NCI-H345 (cell line): ENCODE data around the gene ABCC12.
"Not testable (repeated sequence)": the region's sequence is repeated elsewhere in the genome, so short reads cannot be mapped to it uniquely, and the experiment has no call there.

Experiments used
- DNase-seq: peaks from one replicate; lab custom pipeline; 2025; lab: John Stamatoyannopoulos, UW

ABCC12 gene

DNA sequence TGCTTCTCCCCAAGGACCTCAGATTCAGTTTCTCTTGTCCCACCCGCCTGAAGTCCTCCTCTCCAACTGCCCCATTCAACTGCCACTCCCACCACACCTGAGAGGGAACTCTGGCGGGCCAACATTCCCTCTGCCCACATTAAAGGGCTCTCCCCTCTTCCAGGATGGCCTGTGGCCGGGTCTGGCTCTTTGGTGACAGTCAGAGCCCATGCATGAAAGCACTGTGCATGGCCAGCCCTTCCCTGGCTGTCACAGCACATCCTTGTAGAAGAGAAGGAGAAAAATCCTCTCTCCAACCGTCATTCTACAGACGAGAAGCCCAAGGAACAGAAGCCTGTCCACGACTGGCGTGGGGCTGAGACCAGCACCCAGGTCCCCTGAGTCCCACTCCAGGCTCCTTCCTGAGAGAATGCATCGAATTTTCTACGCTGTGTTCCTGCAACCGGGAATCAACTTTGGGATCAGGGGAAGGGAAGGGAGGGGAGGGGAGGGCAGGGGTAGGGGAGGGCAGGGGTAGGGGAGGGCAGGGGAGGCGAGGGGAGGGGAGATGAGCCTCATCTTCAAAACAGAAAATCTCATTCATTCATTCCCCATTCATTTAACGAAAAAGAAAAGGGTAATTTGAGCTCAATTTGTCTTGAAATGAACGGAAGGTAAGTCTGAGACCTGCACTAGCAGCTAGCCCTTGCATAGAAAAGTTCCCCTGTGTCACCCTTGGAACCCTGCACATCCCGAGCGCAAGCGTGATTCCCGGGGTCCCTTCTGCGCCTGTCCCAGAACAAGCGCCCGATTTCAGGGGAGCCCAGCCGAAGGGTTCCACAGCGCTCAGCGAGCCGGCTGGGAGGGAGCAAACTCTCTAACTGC is at the start of gene ABCC12:
TSS of gene ABCC12 (minus strand) at position 68 of the 864 bp plus-strand sequence. CDS start 9,569 bp downstream, outside the sequence.
- DNase-seq: no peak

DNA sequence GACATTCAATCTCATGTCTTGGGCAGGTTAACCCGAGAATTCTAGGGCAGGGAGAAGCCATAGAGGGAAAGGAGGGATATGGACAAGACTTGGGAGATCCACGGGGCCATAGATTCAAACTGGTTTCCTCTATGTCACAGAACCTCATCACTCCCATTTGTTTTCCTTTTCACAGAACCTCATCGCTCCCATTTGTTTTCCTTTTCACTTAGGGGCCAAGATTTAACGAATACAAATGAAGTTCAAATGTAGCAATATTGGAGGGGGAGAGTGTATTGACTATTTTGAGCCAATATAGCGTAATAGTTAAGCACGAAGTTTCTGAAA is 49.0 kb upstream of the ABCC12 start:
- DNase-seq: no peak

DNA sequence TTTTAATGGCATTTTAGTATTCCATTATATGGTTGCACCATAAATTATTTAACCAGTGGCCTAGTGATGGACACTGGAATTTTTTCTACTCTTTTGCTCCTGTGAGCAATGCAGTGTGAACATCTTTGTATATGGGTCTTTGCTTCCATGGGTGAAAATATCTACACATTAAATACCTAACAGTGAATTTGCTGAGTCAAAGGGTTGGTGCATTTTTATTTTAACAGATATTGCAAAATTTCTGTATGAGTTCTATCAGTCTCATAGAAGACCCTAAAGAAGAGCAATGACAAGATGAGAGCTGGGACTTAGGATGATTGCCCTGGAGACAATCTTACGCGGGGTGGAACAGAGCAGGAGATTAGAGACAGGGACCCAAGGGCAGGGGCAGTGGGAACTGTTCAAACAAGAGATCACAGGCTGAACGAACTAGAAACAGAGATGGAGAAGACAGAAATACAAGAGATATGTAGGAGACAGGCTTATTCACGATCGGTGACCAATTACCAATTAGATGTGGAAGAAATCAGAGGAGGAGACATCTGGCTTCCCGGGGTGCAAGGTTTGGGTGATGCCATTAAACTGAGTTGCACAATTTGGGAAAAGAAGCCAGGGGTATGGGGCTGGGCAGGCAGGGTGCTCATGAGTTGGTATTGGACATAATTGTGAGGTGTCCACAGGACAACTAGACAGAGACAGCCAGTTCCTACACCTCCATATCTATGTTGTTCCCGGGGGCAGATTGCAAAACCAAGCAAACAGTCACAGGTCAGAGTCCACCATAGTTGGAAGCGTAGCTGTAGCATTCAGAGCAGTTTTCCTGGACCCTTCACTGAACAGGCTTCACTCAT is 48.4 kb upstream of the ABCC12 start:
- DNase-seq: no peak

DNA sequence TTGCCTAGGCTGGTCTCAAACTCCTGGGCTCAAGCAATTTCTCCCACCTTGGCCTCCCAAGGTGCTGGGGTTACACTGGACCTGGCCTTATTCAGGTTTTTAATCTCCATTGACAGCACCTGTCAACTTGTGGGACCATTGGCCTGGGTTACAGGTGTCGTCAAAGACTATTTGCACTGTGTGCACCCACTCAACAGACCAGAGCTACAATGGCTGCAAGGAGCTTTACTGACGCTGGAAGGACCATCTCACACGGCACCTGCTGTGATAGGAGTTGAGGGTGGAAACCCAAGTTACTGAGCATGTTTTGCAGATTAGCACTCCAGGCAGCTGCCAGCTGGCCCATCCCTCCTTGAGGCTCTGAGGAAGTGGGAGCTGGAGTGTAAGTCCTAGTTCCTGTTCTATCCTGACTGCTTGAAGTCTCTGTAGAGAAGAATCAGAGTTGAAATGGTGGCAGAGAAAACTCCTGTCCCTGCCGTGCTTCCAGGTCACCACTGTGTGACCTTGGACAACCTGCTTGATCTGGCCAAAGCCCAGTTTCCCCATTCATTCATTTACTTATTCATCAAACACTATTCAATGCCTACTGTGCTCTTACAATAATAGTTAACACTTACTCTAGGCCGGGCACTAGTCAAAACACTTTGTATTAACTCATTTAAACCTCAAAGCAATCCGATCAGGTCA is 45.9 kb upstream of the ABCC12 start:
- DNase-seq: no peak

DNA sequence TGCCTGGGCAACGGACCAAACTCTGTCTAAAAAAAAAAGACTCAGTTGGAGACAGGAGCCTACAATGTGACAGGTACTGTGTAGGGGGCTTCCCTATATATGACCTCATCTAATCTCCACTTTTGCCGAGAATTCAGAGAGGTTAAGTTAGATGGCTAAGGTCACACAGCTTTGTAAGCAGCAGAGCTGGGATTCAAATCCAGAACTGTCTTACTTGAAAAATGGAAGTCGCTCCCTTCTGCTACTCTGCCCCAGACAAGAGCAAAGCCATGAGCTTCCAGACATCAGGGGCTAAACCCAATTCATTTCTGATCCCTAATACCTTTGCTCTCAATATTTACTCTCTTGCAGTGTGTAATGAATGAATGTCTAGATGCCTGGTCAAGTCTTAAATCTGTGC is 41.5 kb upstream of the ABCC12 start:
- no peak for DNase-seq

DNA sequence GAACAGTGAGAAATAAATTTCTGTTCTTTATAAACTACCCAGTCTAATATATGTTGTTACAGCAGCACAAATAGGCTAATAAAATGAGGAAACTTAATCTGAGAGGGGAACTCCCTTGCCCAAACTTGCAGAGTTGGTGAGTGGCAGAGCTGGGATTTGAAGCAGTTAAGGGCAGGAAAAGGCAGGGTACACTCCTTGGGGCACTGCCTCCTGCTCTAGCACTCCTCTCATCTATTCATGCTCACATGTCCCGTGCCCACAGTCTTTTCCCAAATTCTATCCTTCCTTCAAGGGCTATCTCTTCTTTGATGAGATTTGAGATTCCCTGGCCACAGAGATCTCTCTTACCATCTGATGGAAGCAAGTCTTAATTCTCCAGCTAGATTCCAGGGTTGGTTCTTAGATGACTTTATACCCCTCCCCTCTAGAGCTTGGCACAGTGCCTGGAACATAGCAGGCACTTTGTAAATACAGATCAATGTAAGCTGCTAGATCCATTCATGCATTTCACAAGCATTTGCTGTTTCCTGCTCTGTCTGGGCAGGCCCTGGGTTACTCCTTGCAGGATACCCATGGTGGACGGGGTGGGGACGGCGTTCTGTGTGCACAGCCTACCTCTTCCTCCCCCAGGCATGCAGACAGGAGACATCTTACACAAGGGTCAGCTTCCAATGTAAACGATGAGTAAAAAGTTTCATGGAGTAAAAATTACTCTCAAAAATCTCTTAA is 39.2 kb upstream of the ABCC12 start:
- DNase-seq: peak; percentile 47

- no peak for DNase-seq
Measured at GRCh38 chr16:48193846-48194245, 38.1 kb upstream of the ABCC12 start.

DNA sequence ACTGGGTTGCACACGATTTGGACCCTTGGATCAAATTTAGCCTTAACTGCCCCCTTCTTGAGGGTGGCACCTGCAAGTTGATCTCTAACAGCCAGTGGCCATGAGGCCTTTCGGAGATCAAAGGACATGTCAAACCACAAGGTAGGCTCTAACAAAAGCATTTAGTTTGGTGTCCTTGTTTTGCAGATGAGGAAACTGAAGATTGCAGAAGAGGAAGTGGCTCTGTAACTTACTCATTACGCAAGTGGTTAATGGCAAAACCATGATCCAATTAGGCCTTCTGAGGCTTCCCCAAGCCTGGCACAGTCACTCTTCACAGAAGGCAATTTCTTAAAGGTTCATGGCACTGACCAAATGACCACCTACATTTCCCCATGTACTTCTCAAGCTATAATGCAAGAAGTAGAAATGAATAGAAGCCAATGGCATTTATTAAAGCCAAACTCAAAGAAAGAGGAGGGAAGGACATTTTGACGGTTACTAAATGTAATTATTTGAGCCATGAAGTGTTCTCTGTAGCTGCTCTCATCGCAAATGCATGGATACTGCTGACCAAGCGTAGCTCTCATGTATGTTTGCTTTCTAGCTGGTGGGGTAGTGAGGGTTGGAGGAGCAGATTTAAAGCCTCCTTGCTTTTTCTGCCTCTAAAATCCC is 32.8 kb upstream of the ABCC12 start:
- DNase-seq: no peak

DNA sequence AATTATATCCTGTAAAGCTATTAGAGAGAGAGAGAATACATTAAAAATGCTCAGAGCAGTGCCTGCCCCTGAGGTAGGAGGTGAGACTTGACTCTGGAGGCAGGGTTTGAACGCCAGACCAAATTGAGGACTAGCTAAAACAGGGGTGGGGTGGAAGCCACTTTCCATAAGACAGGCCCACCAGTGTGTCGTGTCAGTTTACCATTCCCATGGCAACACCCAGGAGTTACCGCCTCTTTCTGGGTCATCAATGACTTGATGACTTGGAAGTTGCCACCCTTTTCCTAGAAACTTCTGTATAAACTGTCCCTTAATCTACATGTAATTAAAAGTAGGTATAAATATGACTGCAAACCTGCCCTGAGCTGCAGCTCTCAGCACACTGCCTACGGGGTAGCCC is 32.0 kb upstream of the ABCC12 start:
- DNase-seq: no peak

- DNase-seq: no peak
Measured at GRCh38 chr16:48184681-48185080, 28.9 kb upstream of the ABCC12 start.

- no peak for DNase-seq
Measured at GRCh38 chr16:48182979-48183537, 27.3 kb upstream of the ABCC12 start.

GRCh38 chr16:48181746-48182520 is 26.1 kb upstream of the ABCC12 start:
- DNase-seq: not testable (repeated sequence)

DNA sequence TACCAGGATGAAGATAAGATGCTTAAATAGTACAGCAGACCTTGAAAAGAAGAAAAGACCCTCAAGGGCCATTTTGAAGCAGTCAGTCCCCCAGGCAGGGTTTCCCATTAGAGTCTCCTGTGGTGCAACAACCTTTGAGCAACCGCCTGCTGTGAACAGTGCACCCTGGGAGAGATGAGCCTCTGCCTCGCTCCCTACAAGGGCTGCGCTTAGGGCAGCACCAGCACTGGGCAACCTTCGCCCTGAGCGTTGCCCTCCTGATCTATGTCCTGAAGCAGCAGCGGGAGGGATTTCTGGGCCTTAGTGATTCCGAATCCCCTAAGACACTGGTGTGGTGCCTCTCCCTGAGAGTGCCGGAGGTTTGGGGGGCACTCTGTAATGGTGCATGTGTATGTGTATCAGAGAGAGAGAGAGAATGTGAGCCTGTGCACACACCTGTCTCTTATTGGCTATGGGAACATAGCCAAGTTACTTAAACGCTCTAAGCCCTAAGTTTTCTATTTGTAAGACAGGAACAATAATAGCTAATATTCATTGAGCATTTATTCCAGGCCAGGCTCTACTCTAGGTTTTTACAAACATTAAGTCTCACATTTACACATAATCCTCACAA is 25.2 kb upstream of the ABCC12 start:
- no peak for DNase-seq

GRCh38 chr16:48176635-48177408 is 21.0 kb upstream of the ABCC12 start:
- no peak for DNase-seq

DNA sequence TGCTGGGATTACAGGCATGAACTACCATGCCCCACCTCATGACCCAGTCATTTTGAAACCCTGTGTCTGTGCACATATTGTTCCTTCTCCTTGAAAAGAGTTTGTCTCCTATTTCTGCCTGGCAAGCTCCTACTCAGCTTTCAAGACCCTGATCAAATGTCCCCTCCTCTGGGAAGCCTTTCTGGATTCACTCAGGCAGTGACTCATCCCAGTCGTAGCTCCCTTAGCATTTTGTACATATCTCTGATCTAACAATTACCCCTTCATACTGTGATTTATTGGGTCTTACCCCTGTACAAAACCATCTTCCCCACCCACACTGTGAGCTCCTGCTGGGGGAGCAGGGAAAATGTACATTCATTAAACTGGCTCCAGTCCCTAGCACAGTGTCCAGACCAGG is 18.1 kb upstream of the ABCC12 start:
- no peak for DNase-seq

DNA sequence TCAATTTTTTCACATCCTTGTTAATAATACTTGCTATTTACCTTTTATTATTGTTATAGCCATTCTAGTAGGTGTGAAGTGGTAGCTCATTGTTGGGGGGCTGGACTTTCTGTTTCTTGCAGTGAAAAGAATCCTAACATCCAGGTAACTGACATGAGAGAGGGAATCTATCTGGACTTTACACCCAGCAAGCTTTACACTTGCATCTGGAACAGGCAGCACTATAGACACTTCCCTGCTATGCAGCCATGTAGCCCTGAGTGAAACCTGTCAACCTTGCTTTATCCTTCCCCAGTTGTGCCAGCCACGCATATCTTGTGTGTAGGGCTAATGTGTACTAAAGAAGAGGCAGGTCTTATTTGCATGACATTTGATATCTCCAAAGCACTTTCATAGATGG is 16.9 kb upstream of the ABCC12 start:
- DNase-seq: no peak

DNA sequence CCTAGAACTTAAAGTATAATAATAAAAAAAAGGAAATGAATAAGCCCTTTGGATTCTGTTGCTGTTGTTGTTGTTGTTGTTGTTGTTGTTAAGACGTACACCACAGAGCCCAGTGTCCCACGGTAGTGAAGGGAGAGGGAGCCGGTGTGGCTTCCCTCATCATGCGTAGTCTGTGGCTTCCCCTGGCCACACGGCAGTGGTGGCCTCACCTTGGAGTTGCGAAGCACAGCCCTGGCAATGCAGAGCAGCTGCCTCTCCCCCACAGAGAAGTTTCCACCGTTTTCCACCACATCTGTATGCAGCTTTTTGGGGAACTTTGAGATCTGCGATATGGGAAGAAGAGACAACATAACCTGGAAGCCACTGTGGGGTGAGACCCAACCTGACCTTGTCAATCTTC is 14.1 kb upstream of the ABCC12 start:
- DNase-seq: no peak

DNA sequence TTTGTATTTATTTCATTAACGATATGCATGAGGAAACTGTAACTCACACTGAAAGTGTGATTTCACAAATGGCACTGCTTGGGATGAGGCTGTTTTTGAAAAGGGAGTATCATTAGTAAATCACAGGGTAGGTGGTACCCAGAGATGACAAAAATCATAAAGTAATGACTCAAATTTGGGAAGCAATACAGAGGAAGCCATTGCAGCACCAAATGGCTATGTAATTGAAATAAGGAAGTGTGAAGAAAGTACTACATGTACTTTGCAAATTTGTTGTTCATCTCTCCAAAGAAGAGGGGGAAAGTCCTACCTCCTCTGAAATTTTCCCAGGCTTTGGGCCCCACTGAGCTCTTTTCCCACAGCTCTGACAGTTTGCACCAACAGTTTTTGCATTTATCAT is 12.3 kb upstream of the ABCC12 start:
- DNase-seq: no peak

GRCh38 chr16:48166617-48167016 is 10.8 kb upstream of the ABCC12 start:
- DNase-seq: not testable (repeated sequence)
